Endothelial cell of umbilical vein (primary cell): ENCODE measurements around the gene ZFP1. TPM values are rescaled to one million over a fixed set of nuclear protein-coding genes. Genes with fewer than 3 reads are reported as not detected.
A peak's percentile ranks its signal among the peaks of the same experiment; 100 is the strongest.

Experiments used
- BruUV-seq: library from RNA; stranded (reverse); fragments of 400-500 nt; replicated peaks from 2 replicates; lab custom pipeline; 2021; lab: Mats Ljungman, UMichigan
- CTCF ChIA-PET: fragments of 300-600, 350-600 bp; sonication (Branson Sonifier 250); formaldehyde crosslinking; loops from one replicate; lab custom pipeline; 2021; ENCODE audit warnings: antibody characterized with exemption, inconsistent platforms; lab: Charles Lee
- POLR2A ChIA-PET: fragments of 300-600, 350-600 bp; sonication (Branson Sonifier 250); formaldehyde crosslinking; loops from one replicate; lab custom pipeline; 2021; ENCODE audit warnings: antibody characterized with exemption, inconsistent platforms; lab: Charles Lee
- DNase-seq: peaks from one replicate; pipeline ENCODE4 v3.0.0-alpha.2; 2011; ENCODE audit warnings: low read depth, low spot score
- FAIRE-seq: peaks from 2 replicates; lab custom pipeline; 2011; peaks lifted over from hg19 to GRCh38; lab: Jason Lieb, UNC
- H2AFZ ChIP-seq: 2 replicates; pipeline ENCODE4 v1.6.0; 2012; ENCODE audit warnings: low read depth, low read length, control low read depth, inconsistent platforms
- H3K27ac ChIP-seq: 2 replicates; pipeline ENCODE4 v1.5.1; 2011; ENCODE audit warnings: low read depth, mild to moderate bottlenecking, control low read depth, low read length, moderate library complexity; ENCODE audit not compliant: insufficient read depth
- H3K27me3 ChIP-seq, 2 experiments: 2 replicates each; pipeline versions ENCODE4 v1.6.0 to v1.6.1; 2011; ENCODE audit warnings: low read length in 2 of 2, mixed read lengths in 1 of 2; ENCODE audit not compliant: control insufficient read depth in 2 of 2, insufficient read depth in 2 of 2
- H3K36me3 ChIP-seq, 2 experiments: 2 replicates in 1 of 2; 3 replicates in 1 of 2; pipeline ENCODE4 v1.5.1; 2011; ENCODE audit warnings: low read length in 2 of 2, mild to moderate bottlenecking in 1 of 2, moderate library complexity in 1 of 2; ENCODE audit not compliant: control insufficient read depth in 2 of 2, insufficient read depth in 2 of 2; ENCODE audit errors: extremely low read depth in 1 of 2
- H3K4me1 ChIP-seq: 3 replicates; pipeline ENCODE4 v1.5.1; 2011; ENCODE audit warnings: mild to moderate bottlenecking, low read length; ENCODE audit not compliant: control insufficient read depth, insufficient read depth; ENCODE audit errors: extremely low read depth
- H3K4me2 ChIP-seq: 2 replicates; pipeline ENCODE4 v1.6.1; 2011; ENCODE audit warnings: low read length, control low read depth, mixed read lengths; ENCODE audit not compliant: insufficient read depth
- H3K4me3 ChIP-seq, 3 experiments: fragments of 200-600 bp in 1 of 3; sonication (generic), shearing (Covaris generic) in 1 of 3; replicated peaks in 1 of 3; 2 replicates each; pipeline ENCODE4 v1.5.1; 2011 to 2016; ENCODE audit warnings: control low read depth in 3 of 3, low read length in 3 of 3, mild to moderate bottlenecking in 2 of 3, inconsistent platforms in 1 of 3, low read depth in 1 of 3, moderate library complexity in 1 of 3; ENCODE audit not compliant: insufficient read depth in 1 of 3
- H3K79me2 ChIP-seq: 2 replicates; pipeline ENCODE4 v1.6.0; 2012; ENCODE audit warnings: low read length, inconsistent platforms; ENCODE audit not compliant: control insufficient read depth, insufficient read depth
- H3K9ac ChIP-seq: replicated peaks from 2 replicates; pipeline ENCODE3; 2011; ENCODE audit warnings: low read length, control low read depth; ENCODE audit not compliant: insufficient read depth; ENCODE audit errors: extremely low read depth
- H3K9me1 ChIP-seq: replicated peaks from 3 replicates; pipeline ENCODE4 v1.6.0; 2011; ENCODE audit warnings: mild to moderate bottlenecking, low read length; ENCODE audit not compliant: control insufficient read depth, insufficient read depth; ENCODE audit errors: extremely low read depth
- H3K9me3 ChIP-seq: replicated peaks from 2 replicates; pipeline ENCODE4 v1.5.1; 2012; ENCODE audit warnings: low read length, inconsistent platforms; ENCODE audit not compliant: control insufficient read depth, insufficient read depth
- H4K20me1 ChIP-seq: replicated peaks from 2 replicates; pipeline ENCODE3; 2011; ENCODE audit warnings: mild to moderate bottlenecking, low read length; ENCODE audit not compliant: control insufficient read depth, insufficient read depth; ENCODE audit errors: extremely low read depth
- EZH2 ChIP-seq: IDR thresholded peaks from 2 replicates; pipeline ENCODE4 v1.6.1; 2012; ENCODE audit warnings: borderline replicate concordance, low read depth, mild to moderate bottlenecking, moderate library complexity, low read length, inconsistent platforms; ENCODE audit not compliant: severe bottlenecking
- FOS ChIP-seq: IDR thresholded peaks from 2 replicates; pipeline ENCODE4 v1.6.1; 2011; ENCODE audit warnings: mild to moderate bottlenecking, low read length, moderate library complexity, borderline replicate concordance; ENCODE audit not compliant: insufficient read depth
- GATA2 ChIP-seq: IDR thresholded peaks from 2 replicates; pipeline ENCODE4 v1.7.0; 2011; ENCODE audit warnings: low read depth, mild to moderate bottlenecking, moderate library complexity, mixed read lengths, low read length; ENCODE audit not compliant: insufficient read length, insufficient read depth
- JUN ChIP-seq: IDR thresholded peaks from 2 replicates; pipeline ENCODE4 v1.6.1; 2011; ENCODE audit warnings: borderline replicate concordance, low read depth; ENCODE audit not compliant: insufficient read length, insufficient read depth
- MYC ChIP-seq: IDR thresholded peaks from one replicate; pipeline ENCODE4 v1.6.1; 2011; ENCODE audit warnings: mild to moderate bottlenecking, low read depth, low read length
- POLR2AphosphoS5 ChIP-seq: IDR thresholded peaks from 2 replicates; pipeline ENCODE4 v1.6.1; 2012; ENCODE audit warnings: low read depth, mild to moderate bottlenecking, control low read depth, low read length, moderate library complexity; ENCODE audit not compliant: insufficient read depth
- dilution Hi-C: fragments of 300-500 bp; cut with MboI; formaldehyde crosslinking; loops from one replicate; pipeline ENCODE4 v1.15.0; 2019; ENCODE audit warnings: low sequenced_read_pairs; ENCODE audit not compliant: extremely low pct_ligation_motif_present
- intact Hi-C: fragments of 100-400 bp; cut with micrococcal nuclease; formaldehyde crosslinking; loops from one replicate; pipeline ENCODE4 v1.10.0; 2022
- polyA plus RNA-seq, 4 experiments: library from polyadenylated mRNA; depleted of rRNA in 3 of 4; stranded (reverse) in 3 of 4; unstranded in 1 of 4; fragments of >200 nt; gene quantifications; 2 replicates each; pipeline versions ENCODE4 v1.2.1 to v1.2.3, GENCODE V29; 2011 to 2012; ENCODE audit warnings: missing spikeins in 1 of 4
- total RNA-seq: library from RNA; stranded (reverse); gene quantifications from 2 replicates; pipeline ENCODE4 v1.2.3, GENCODE V29; 2021
- TF ChIP-seq, protein P1 (sequence below): IDR thresholded peaks from 2 replicates; pipeline ENCODE4 v1.6.1; 2011; ENCODE audit not compliant: insufficient read depth, insufficient read length

The ZFP1 gene
- total and polyA plus RNA-seq, 2 donors (not counting 3 experiments of a cell fraction or from before 2014, with no cell fraction given): 2.8 to 9.8 TPM

DNA sequence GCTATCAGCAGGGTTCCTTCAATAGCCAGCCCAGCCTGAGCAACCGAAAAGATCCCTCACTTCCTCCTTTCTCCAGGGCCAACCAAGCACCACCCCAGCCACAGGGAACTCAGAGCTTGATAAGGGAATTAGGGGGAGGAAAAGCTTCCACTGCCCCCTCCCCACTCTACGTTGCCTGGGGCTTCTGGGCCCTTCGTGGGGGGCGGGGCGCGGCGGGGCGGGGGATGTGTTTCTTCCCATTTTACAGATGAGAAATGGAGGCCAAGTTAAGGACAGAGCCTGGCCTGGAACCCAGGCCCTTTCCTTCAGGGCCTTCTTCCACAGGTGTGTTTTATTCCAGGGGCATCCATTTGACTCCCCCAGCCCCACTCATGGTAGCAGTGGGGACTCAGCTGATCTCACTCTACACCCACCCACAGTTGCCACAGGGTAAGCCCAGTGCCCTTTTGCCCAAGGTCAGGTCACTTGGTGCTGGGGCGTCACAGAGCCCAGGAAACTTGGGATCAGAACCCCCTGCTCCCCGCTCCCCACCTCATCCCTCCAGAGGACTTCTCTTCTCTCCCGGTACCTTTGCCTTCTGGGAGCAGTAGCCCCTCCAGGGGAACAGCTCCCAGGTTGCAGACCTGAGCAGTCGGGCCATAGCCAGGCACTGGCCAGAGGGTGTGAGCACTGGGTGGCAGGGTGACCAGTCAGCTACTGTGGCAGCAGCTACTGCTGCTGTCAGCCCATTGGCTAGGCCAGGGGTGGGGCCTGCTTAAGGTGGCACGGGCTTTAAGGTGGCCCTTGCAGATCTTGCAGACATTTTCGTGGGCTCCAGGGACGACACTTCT, 32.0 kb upstream of the ZFP1 start, which contains the start of gene LDHD:
Gene LDHD, minus strand, starts transcription at position 700 of the 830 bp plus-strand sequence. Its CDS starts 60 bp downstream, at position 640.
- no peaks in the 10 kb centered on the region for H4K20me1 ChIP-seq
- no peaks in the 10 kb centered on the region for H3K79me2 ChIP-seq
- BruUV-seq: no TSS peak
- FAIRE-seq (peak; percentile 69), DNase-seq (peak; percentile 37)
- dilution Hi-C loops (no loop called here), intact Hi-C loops (no loop called here)
- no peak within 1 kb of the TSS for H3K4me3 ChIP-seq
- no peak within 1 kb of the TSS for H3K9ac ChIP-seq
- ChIA-PET POLR2A (no interaction called here), CTCF (interaction anchor here (0.7 to 3.9 kb wide), 4 partner anchors 19 to 118 kb away, joined by 3 to 22 read pairs (median 4); partner anchors contain the start of gene ZNRF1)
- no peaks in the 10 kb centered on the region for H3K9me1 ChIP-seq
- no peaks in the 10 kb centered on the region for H3K9me3 ChIP-seq
- no peaks in the 10 kb centered on the region for H3K36me3 ChIP-seq
- no peak within 1 kb of the TSS for H3K4me2 ChIP-seq
- peaks cover 4% of the 10 kb centered on the region for H3K4me1 ChIP-seq
- peak within 1 kb of the TSS; percentile 46 for H2AFZ ChIP-seq
- no peak within 1 kb of the TSS for H3K27ac ChIP-seq
- H3K27me3 ChIP-seq: no peaks in the 10 kb centered on the region
- no peak for TF ChIP-seq MYC
- TF ChIP-seq EZH2: no peak
- TF ChIP-seq, protein P1, sequence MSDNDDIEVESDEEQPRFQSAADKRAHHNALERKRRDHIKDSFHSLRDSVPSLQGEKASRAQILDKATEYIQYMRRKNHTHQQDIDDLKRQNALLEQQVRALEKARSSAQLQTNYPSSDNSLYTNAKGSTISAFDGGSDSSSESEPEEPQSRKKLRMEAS: no peak
- no peak for TF ChIP-seq JUN

DNA sequence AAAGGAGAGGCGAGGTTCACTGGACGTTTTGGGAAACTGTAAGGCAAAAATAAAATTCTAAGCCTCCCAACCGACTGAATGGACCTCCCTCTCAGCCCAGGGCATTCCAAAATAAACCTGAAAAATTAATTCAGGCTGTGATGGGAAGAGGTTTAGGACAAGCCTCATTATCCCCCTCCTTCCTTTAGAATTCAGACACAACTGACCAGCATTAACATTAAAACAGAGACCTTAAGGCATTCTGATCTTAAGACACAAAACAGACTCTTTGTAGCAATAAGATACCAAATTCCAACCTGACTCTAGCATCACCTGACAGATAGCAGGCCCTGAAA, 31.4 kb upstream of the ZFP1 start:
- Histone ChIP-seq H3K79me2 (no peaks in the 10 kb centered on the region), H3K4me2 (no peak overlapping the region), H3K27me3 (no peaks in the 10 kb centered on the region), H4K20me1 (no peaks in the 10 kb centered on the region), H3K9ac (no peak overlapping the region), H3K27ac (no peak overlapping the region), H3K36me3 (no peaks in the 10 kb centered on the region), H2AFZ (no peak overlapping the region), H3K4me3 (no peak overlapping the region), H3K9me3 (no peaks in the 10 kb centered on the region), H3K4me1 (peaks cover 1% of the 10 kb centered on the region), H3K9me1 (no peaks in the 10 kb centered on the region)
- intact Hi-C loops (no loop called here), dilution Hi-C loops (no loop called here)
- TF ChIP-seq, protein P1: no peak
- no peak for TF ChIP-seq FOS
- no peak for TF ChIP-seq JUN
- no peak for TF ChIP-seq POLR2AphosphoS5
- TF ChIP-seq EZH2: no peak
- no peak for TF ChIP-seq MYC
- TF ChIP-seq GATA2: no peak
- DNase-seq: no peak
- BruUV-seq: no TSS peak
- ChIA-PET CTCF (interaction anchor here (1.2 to 3.9 kb wide), 2 partner anchors 19 to 119 kb away, joined by 3 to 22 read pairs; partner anchors contain the start of gene ZNRF1), POLR2A (no interaction called here)
- FAIRE-seq: no peak
